ENCODE results near the gene DMAP1.

The DMAP1 gene

DNA sequence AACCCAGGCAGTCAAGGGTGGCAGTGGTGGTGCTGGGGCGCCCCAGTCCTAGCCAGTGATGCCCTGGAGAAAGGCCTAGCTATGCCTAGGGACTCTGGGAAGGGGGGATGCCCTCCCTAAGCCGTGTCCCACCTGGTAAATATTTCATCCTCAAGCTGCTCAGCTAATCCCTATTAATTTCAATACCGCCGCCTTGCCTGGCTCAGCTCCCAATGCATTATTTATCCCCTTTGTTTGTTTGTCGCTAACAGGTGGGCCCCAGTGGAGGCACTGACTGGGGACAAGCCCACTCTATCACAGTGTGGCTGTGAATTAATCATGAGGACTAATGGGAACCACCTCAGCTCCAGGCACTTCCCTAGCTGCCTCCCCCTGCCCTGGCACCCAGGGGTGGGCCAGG is 22.5 kb downstream of the DMAP1 start:
- H4K20me1 ChIP-seq (ENCODE audit: insufficient read depth, low read length): no peaks in the 10 kb centered on the region
- no peaks in the 10 kb centered on the region for H3K9me3 ChIP-seq (replicated peaks; ENCODE audit: insufficient read depth, low read length)
- TF ChIP-seq EZH2 (optimal IDR thresholded peaks at IDR 0.05; ENCODE audit: low read depth, low read length) (no peak), EZH2phosphoT487 (IDR thresholded peaks at IDR 0.05; ENCODE audit: low read length) (no peak)
- TF ChIP-seq, protein P1, sequence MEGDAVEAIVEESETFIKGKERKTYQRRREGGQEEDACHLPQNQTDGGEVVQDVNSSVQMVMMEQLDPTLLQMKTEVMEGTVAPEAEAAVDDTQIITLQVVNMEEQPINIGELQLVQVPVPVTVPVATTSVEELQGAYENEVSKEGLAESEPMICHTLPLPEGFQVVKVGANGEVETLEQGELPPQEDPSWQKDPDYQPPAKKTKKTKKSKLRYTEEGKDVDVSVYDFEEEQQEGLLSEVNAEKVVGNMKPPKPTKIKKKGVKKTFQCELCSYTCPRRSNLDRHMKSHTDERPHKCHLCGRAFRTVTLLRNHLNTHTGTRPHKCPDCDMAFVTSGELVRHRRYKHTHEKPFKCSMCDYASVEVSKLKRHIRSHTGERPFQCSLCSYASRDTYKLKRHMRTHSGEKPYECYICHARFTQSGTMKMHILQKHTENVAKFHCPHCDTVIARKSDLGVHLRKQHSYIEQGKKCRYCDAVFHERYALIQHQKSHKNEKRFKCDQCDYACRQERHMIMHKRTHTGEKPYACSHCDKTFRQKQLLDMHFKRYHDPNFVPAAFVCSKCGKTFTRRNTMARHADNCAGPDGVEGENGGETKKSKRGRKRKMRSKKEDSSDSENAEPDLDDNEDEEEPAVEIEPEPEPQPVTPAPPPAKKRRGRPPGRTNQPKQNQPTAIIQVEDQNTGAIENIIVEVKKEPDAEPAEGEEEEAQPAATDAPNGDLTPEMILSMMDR (IDR thresholded peaks at IDR 0.05; ENCODE audit: low read length): no peak
- no peaks in the 10 kb centered on the region for H3K9me2 ChIP-seq (replicated peaks; ENCODE audit: insufficient read depth, low read length)
- no peak overlapping the region for H3K27ac ChIP-seq (ENCODE audit: low read length)
- H3K36me3 ChIP-seq (replicated peaks; ENCODE audit: insufficient read depth, low read length): no peaks in the 10 kb centered on the region
- no peak overlapping the region for H3K4me3 ChIP-seq (ENCODE audit: low read length)
- no peak overlapping the region for H3K9ac ChIP-seq (ENCODE audit: low read length)
- H3K4me2 ChIP-seq (ENCODE audit: low read depth, low read length): no peak overlapping the region
- H3K27me3 ChIP-seq (replicated peaks; ENCODE audit: insufficient read depth, low read length): no peaks in the 10 kb centered on the region
- no peak overlapping the region for H2AFZ ChIP-seq (ENCODE audit: low read length)
- H3K79me2 ChIP-seq (ENCODE audit: low read length): no peaks in the 10 kb centered on the region
- no peaks in the 10 kb centered on the region for H3K4me1 ChIP-seq (ENCODE audit: low read length)
- DNase-seq: no peak
- no peaks in the 10 kb centered on the region for H3F3A ChIP-seq (ENCODE audit: insufficient read depth, low read length)

DNA sequence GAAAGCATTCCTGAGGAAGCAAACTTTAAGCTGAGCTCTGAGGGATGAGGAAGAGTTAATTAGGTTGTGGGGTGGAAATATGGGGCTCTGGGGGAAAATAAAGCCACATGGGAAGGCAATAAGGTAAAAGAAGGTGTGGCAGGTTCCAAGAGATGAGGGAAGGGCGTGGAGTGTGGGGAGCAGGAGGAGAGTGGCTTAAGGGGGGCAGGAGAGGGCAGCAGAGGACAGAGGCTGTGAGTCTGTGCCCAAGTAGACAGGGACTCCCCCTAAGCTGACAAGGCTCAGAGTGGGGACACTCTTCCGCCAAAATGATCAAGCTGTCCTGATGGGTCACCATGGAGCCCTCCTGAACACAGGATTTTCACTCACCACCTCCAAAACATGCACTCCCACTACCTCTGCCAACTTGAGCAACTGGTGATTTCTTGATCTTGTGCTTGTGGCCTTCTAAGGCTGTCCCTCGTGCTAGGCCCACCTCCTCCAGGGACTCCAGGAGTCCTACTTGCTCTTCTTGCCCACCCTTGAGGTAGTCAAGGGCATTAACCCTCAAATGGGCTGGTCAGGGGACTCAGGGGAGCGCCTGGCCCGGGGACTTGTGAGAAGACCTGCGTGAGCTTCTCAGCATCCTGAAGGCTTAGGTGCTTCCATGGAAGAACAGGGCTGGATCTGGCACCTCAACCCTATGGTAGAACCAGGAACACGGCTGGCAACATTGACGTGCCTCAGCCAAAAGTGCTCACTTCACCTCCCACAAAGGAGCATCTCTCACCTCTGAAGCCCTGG is 23.4 kb downstream of the DMAP1 start:
- DNase-seq: no peak
- H3K9me3 ChIP-seq (replicated peaks; ENCODE audit: insufficient read depth, low read length): no peaks in the 10 kb centered on the region
- TF ChIP-seq, protein P1 (IDR thresholded peaks at IDR 0.05; ENCODE audit: low read length): no peak
- TF ChIP-seq EZH2 (optimal IDR thresholded peaks at IDR 0.05; ENCODE audit: low read depth, low read length) (no peak), EZH2phosphoT487 (IDR thresholded peaks at IDR 0.05; ENCODE audit: low read length) (no peak)
- no peaks in the 10 kb centered on the region for H3K27me3 ChIP-seq (replicated peaks; ENCODE audit: insufficient read depth, low read length)
- H4K20me1 ChIP-seq (ENCODE audit: insufficient read depth, low read length): no peaks in the 10 kb centered on the region
- H3F3A ChIP-seq (ENCODE audit: insufficient read depth, low read length): no peaks in the 10 kb centered on the region
- H3K4me1 ChIP-seq (ENCODE audit: low read length): no peaks in the 10 kb centered on the region
- H2AFZ ChIP-seq (ENCODE audit: low read length): no peak overlapping the region
- no peaks in the 10 kb centered on the region for H3K36me3 ChIP-seq (replicated peaks; ENCODE audit: insufficient read depth, low read length)
- no peaks in the 10 kb centered on the region for H3K9me2 ChIP-seq (replicated peaks; ENCODE audit: insufficient read depth, low read length)
- no peak overlapping the region for H3K4me2 ChIP-seq (ENCODE audit: low read depth, low read length)
- H3K79me2 ChIP-seq (ENCODE audit: low read length): no peaks in the 10 kb centered on the region
- no peak overlapping the region for H3K9ac ChIP-seq (ENCODE audit: low read length)
- no peak overlapping the region for H3K27ac ChIP-seq (ENCODE audit: low read length)
- H3K4me3 ChIP-seq (ENCODE audit: low read length): no peak overlapping the region

DNA sequence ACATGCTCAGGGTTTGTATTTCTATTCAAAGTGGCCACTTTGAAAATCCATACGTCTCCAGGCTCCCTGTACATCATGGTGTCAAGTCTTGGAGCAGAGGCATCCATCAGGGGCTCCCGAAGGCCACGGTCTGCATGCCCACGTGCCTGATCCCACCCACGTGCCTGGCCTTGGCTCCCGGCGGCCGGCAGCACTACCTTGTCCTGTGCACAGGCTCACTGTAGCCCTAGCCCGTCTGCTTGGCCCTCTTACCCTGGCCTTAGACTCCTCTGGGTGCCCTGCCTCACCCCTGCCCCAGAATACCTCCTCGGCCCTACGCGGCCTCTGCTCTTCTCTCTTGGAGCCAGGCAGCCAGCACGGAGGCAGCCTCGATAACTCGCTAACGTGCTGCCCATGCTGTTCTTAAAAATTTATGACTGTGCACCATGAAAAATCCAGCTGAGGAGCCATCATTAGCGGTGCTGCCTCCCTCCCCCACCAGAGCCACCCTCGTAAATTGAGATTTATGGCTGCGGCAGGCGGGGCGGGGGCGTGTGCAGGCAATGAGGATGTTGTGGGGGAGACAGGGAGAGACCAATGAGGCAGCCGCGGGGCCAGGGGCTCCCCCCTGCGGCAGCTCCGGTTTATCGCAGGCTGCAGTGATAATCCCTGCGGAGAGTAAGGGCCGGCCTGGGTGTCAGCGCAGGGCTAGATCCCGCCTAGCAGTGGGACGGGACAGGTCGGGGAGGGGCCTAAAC is 24.6 kb downstream of the DMAP1 start:
- Histone ChIP-seq H3K9me3 (replicated peaks; ENCODE audit: insufficient read depth, low read length) (no peaks in the 10 kb centered on the region), H3K36me3 (replicated peaks; ENCODE audit: insufficient read depth, low read length) (no peaks in the 10 kb centered on the region), H2AFZ (ENCODE audit: low read length) (no peak overlapping the region), H3K27ac (ENCODE audit: low read length) (no peak overlapping the region), H3F3A (ENCODE audit: insufficient read depth, low read length) (no peaks in the 10 kb centered on the region), H3K79me2 (ENCODE audit: low read length) (no peaks in the 10 kb centered on the region), H3K9ac (ENCODE audit: low read length) (no peak overlapping the region), H3K4me2 (ENCODE audit: low read depth, low read length) (no peak overlapping the region), H3K4me1 (ENCODE audit: low read length) (no peaks in the 10 kb centered on the region), H3K27me3 (replicated peaks; ENCODE audit: insufficient read depth, low read length) (no peaks in the 10 kb centered on the region), H4K20me1 (ENCODE audit: insufficient read depth, low read length) (no peaks in the 10 kb centered on the region), H3K9me2 (replicated peaks; ENCODE audit: insufficient read depth, low read length) (no peaks in the 10 kb centered on the region), H3K4me3 (ENCODE audit: low read length) (no peak overlapping the region)
- DNase-seq: no peak
- TF ChIP-seq EZH2phosphoT487 (IDR thresholded peaks at IDR 0.05; ENCODE audit: low read length) (no peak), EZH2 (optimal IDR thresholded peaks at IDR 0.05; ENCODE audit: low read depth, low read length) (no peak)
- TF ChIP-seq, protein P1 (IDR thresholded peaks at IDR 0.05; ENCODE audit: low read length): no peak

All from MM.1S (cell line).